GM19240 (cell line): ENCODE results near the gene COX5B.

Source experiments
- DNase-seq: peaks from one replicate; pipeline ENCODE4 v3.0.0; 2011; ENCODE audit warnings: low spot score; ENCODE audit not compliant: insufficient read length

Gene COX5B

DNA sequence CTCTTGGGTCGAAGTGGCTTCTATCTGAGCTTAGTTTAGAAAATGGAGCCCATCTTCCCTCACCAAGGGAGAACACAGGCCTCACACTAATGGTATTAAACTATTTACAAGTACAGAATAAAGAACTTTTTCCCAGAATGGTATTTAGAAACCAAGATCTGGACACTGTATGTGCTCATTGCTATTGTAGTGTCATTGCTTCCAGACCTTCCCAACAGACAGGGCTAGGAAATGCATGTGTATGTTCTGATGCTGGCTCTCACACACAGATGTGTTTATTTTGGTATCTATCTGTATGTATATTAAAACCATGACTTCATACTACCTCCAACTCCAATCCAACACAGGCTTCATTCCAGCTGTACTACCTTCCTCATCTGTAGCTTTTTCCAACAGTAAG lies 8.0 kb downstream of the COX5B start:
- DNase-seq = no peak

DNA sequence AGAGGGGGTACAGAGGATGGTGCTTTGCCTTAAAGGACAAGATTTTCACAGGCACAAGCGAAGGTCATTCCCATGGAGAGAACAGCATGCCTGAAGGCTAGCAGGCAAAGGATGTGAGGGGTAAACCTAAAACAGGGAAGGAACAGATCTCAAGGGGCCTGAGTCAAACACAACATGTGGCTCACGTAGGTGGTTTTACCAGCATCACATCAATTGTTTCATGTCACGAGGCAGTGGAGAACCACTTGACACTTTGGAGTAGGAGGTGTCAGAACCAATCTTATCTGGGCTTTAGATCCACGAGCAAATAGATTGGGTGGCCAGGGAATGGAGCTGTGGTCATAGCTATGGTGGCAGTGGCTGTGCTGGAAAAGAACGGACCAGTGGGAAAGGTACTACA lies 8.4 kb downstream of the COX5B start:
- DNase-seq = no peak

DNA sequence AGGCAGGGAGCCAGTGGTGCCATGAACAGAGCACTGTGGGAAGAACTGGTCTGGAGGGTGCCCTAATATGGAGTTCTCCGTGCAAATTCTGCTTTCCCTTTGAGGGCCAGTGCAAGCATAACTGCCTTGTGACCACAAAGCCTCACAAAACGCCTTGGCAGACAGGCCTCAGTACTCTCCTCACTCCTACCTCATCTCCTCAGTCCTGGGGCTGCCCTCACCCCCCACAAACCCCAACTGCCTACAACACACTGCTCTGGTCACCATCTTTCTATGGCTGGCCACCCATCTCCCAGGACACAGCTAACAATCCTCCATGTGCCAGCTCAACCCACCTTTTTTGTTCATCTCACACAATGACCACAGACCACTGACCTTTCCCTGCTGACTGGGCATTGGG lies 8.9 kb downstream of the COX5B start:
- DNase-seq = no peak

DNA sequence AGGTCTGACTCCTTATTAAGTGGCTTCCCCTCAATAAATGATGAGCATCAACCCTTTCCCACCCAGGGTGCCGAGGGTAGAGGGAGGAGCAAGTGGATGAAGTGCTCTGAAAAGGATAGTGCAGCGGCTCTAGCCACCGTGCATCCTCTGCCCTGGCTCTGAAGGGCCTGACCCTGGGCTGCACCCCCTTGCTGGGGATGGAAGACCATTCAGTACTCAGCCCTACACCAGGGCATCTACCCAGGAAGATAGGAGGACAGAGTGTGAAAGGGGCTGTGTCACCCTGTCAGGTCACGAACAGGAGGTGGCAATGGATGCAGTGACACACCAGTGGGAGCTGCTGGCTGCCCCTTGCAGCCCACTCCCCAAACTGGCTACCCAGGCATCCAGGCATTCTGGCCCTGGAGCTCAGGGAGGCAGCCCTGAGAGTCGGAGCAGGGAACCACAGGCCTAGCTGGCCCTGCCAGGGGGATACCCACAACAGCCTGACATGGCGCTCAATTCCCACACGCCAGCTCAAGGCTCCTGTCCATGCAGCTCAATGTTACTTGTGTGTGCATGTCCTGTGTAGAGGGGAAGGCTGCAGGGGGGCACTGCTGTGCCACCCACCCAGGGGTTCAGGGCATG lies 10.4 kb downstream of the COX5B start:
- DNase-seq = no peak

DNA sequence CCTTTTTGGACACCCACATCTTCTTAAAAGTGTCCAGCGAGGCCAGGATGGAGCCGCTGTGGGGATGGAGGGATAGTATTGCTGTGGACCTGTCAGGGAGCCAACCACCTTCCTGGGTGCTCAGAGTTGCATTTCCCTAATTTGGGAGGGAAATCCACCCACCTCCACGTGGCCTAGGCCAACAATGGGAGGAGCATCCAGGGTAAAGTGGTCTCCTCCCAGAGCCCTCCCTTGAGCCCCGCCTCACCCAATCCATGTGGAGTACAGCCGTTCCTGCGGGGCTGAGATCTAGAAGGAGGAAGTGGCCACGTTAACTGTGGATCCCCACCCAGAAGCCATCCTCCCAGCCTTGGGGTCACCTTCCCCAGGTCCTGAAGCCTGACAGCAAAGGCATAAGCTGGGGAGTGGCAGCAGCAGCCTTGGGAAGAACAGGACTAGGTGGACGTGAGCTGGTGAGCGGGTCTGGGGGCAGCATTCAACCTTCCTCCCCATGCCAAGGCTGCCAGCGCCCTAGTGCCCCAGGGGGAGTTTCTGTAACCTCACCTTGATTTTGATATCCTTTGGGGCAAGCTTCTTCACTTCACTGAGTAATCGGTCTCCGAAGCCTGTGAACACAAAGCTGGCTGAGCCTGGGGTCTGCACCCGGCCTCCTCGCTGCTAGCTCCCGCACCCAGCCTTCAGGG lies 11.2 kb downstream of the COX5B start:
- no peak for DNase-seq

DNA sequence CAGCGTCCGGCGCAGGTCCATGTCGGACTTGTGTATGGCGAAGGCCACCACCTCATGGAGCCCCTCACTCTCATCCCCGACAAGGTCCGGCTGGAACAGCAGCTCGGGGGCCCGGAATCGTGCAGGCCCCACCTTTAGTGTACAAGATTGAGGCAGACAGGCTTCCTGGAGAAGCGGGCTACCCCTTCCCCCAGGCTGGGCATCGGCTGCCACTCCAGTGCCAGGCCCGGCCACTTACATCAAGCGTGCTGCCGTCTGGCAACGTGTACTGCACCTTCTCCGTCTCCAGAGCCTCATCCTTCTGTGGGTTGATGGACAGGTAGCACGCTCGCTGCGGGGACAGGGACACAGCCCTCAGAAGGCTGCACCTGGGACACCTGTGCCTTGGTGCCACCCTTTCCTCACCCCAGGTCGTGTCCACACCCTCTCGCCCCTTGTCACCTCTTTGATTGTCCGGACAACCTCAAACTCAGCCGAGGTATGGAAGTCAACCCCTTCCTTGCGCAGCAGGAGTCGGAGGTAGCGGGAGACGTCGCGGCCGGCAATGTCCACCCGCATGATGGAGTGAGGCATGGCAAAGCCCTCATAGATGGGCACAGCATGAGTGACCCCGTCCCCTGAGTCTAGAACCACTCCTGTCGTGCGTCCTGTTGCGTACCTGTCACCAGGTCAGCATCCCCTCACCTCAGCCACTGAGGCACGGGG lies 12.3 kb downstream of the COX5B start:
- no peak for DNase-seq

DNA sequence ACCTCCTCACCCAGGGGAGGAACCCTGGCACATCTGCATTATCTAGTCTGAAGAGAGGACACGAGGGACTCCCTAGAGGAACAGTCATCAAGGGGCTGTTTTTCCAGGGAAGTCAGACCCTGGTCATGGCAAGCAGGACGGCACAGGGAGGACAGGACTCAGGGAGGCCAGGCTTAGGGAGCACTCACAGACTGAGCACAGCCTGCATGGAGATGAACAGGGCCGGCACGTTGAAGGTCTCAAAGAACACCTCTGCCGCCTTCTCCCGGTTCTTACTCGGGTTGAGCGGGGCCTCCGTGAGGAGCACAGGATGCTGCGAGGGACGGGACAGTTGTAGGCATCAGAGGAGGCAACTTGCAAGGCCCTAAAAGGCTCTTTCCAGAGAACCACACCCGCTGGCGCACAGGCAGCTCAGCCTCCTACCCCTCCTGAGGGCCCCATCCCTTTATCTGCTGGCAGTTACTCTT lies 12.9 kb downstream of the COX5B start:
- no peak for DNase-seq

DNA sequence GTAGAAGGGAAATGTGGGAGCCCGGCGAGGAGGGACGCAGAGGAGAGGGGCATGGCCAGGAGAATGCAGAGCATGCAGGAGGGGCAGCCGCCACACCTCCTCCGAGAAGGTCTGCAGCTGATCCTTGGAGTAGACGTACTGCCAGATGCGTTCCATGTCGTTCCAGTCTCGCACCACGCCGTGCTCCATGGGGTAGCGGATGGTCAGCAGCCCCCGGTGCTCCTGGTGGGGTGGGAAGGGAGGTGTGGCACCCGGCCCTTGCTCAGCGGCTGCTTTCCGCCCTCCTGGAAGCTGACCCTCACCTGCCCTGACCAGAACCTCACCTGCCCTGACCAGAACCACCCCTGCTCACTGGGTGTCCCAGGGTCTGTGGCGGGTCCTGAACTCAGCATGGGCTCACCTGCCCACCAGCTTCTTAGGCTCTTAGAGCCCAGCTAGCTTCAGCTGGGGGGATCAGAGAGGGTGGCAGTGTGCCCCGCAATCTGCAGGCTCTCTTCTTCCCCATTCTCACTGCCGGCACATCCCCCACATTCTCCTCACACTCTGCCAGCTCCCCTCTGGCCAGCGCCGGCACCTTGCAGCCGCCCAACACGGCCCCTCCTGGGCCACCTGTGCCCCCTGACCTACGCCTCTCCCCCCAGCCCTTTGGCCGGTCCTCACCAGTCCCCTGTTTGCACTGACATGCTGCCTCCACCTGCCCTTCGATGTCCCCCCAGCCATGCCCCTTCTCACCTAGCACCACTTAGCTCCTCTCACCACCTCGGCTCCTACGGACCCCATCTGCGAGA lies 13.6 kb downstream of the COX5B start:
- DNase-seq = no peak

DNA sequence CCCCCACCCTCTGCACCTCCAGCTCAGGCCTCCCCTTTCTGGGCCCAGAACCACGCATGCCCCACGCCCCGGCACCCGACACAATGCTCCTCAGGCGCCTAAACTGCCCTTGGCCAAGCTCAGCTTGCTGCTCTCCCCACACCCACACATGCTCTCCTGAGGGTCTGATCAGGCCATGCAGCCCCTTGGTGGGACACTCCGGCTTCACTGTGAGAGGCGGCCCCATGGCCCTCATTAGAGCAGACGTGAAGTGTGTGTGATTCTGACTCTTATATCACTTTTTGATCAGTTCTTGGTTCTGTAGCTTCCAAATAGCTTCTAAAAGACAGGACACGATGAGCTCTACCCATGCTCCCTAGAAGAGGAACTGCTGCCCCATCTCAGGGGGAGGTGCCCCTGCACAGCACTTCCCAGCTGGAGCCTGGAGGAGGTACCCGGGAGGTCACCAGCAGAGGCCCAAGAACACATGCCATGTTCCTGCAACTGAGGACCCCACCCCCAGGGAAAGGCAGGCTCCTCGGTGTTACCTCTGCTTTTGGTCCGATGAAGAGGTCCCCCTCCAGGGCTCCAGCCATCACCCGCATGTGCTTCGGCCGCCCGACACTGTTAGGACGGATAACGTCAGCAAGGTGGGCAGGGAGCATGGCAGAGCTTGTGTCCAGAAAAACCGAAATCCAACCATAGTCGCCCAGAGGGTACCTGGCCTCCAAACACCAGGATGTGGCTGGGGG lies 14.3 kb downstream of the COX5B start:
- no peak for DNase-seq

DNA sequence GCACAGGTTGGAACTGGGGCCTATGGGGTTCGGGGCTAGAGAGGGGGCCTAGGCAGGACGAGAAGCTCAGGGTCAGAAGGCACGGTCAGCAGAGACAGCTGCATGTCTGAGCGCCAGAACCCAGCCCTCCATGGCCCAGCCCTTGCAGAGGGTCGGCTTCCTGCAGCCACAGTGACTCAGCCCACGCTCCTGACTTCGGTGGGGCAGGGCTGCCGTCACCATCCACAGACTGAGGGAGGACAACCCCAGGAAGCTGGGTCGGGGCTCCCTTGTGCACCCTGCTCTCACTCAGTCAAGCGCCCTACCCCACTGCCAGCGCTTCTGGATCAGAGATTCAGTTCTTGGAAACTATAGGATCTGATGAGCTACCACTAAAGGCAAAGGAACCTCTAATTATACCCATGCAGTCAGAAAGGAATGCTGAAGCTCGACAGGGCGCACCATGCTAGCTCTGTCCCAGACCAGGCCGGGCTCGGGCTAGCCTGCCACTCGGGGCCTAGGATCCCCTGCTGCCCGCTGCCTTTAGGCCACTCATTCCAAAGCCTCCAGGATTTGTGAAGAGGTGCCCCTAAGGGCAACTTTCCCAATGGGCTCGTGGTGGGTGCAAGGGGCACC lies 15.0 kb downstream of the COX5B start:
- DNase-seq = no peak

DNA sequence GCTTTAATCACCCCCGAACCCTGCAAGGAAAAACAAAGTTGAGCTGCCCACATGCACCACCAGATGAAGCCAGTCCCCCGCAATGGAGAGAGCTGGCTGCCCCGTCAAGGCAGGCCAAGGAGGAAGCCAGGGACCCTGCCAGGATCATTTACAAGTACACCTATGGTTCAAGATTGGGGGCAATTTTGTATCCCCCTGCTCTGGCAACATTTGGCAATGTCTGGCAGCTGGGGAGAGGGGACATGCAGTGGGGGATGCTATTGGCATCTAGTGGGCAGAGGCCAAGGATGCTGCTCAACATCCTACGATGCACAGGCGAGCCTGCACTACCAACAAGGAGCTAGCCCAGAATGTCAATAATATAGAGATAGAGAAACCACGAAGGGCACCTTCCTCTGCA lies 16.1 kb downstream of the COX5B start:
- DNase-seq = no peak

DNA sequence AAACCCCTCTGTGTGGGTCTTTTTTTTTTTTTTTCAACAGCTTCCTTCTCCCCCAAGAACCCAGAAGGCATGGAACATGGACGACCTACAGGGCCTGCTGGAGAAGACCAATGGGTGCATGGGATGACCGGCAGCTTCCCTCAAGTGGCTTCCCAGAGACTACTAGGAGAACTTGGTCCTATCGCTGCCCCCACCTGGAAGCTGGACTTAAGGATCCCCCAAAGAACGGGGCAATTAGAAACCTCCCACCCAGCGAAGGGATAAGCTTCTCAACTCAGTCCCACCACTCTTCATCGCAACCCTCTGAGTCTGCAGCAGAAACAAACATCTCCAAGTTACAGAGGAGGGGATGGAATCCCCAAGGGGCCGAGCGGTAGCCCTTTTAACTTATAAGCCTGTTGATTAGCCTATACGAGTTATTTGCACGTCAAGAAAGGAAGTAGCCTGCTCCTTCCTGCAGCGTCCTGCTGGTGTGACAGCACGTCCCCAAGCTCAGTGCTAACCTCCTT lies 16.6 kb downstream of the COX5B start:
- DNase-seq = no peak

DNA sequence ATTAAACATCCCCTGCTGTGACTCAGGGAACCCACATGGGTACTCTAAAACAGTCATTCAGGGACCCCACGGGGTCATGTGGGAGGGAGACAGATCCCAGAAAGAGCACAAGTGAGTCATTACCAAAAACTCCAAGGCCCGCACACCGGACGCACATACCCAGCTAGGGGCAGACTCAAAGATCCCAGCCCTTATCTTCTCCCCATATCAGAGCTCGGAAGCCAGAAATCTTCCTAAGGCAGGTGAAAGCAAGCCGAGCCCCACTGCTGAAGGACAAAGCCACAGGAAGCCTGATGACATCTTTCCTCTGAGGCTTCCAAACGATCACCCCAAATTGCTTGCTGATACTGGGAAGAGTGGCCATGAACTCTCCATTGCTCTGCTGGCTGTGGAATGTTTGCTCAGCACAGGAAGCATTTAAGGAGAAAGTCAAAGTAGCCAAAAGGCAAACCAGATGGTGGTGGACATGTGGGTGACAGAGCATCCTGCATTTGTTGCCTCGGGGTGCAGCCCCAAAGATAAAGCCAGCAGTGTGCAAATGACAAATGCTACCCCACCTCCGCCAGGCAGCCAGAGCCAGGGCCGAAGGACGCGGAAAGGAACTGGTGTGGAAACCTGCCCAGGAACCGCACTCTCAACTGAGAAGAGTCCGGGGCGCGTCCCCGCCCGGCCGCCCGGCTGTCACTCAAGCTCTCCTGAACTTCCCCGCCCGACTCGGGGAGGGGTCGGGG lies 17.2 kb downstream of the COX5B start:
- DNase-seq = peak; percentile 73

DNA sequence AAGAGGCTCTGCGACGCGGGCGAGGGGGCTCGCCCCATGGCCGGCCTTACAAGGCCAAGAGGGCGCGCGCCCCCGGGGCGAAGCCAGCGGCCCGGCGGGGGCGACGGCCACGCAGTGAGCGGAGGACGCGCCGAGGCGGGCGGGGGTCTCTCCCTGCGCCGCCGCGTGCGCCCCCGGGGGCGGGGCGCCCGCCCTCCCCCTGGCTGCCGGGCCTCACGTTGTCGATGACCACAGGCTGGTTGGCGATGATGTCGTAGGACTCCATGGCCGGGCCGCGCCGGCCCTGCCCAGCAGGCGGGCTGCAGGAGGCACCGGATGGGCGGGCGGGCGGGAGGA lies 17.7 kb downstream of the COX5B start:
- DNase-seq = no peak

DNA sequence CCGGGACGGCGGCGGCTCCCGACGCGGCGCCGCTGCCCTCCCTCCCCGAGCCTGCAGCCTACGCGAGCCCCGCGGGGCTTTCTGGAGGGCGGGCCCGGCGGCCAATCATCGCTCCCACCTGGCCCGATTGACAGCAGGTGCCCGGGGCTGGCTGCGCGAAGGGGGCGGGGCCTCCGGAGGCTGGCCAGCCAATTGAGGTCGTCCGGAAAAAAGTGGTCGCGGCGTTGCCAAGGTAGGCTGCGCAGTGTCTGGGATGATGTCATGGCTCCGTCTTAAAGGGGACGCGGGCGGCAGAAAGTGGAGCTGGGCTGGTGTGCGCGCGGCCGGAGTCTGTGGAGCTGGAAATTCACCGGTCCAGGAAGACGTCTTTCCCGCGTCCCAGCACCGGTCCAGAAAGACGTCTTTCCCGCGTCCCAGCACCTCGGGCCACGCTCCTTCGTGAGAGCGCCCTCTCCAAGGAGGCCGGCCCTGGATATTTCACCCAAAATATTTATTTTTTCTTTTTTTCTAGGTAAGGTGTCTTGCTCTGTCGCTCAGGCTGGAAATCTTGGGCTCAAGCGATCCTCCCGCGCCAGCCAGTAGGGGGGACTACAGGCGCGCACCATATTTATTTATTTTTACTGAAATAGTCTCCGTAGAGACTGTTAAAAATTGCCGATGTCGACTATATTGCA lies 18.2 kb downstream of the COX5B start, which contains the start of gene ACTR1B:
Gene ACTR1B (minus strand): TSS at position 83 of the 674 bp plus-strand sequence. CDS start 154 bp downstream, outside the sequence.
- DNase-seq = peak; percentile 83

DNA sequence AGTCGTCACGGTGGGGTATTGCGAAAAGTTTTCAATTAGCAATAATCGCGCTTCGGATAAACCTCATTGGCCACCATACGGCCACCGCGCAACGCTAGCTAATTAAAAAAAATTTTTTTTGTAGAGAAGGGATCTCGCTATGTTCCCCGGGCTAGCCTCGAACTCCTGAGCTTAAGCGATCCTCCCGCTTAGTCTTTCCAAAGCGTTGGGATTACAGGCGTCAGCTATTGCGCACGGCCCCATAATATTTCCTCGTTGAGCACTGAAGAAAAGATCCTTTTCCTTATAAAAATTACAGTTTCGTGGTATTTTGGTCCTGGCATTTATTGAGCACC lies 18.7 kb downstream of the COX5B start:
- no peak for DNase-seq

DNA sequence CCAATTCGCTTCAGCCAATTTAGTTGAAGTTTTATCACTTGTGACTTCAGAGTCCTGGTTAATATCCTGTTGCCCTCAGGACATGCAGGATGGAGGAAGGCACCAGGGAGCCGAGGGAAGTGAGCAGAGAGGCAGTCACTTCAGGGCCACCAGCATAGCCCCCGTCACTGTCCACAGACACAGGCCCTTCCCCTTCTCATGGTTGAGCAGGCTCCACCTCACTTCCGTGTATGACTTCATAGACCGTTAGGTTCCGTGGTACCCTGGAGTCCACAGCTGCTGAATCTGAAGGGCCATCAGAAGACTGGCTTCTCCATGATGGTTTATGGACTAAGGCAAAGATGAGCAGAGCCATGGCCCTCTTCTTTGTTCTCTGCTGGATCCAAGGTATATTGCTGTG lies 23.6 kb downstream of the COX5B start, which contains the start of gene C2orf92:
Gene C2orf92 (plus strand): TSS at position 266 of the 400 bp plus-strand sequence. CDS start 76 bp downstream, at position 342.
- no peak for DNase-seq

DNA sequence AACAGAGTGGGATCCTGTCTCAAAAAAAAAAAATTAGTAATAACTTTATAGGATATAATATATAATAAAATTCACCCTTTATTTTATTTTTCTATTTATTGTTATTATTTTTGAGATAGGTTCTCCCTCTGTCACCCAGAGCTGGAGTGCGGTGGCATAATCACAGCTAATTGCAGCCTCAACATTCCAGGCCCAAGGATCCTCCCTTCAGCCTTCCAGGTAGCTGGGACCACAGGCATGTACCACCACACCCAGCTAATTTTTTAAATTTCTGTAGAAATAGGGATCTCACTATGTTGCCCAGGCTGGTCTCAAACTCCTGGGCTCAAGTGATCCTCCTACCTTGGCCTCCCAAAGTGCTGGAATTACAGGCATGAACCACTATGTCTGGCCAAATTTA lies 24.6 kb downstream of the COX5B start:
- DNase-seq = no peak

DNA sequence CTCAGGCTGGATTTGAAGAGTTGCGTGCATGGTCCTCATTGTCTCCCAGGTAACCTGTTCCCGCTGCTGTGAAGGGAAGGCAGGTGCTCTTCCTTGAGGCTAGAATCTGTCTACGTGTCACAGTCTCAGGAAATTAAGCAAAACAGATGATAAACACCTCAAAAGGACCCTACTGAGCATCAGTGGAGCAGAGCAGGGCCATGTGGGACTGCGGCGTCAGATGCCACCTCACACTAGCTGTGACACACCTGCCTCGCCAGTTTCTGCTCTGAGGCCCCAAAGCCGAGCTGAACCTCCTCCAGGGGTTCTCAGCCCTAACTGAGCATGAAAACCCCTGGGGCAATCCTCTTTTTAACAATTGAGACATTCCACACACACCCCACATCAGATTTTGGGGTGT lies 25.7 kb downstream of the COX5B start:
- DNase-seq = no peak
